ENCODE measurements around the gene RAB11FIP4. TPM values are rescaled to one million over a fixed set of nuclear protein-coding genes. Genes with fewer than 3 reads are reported as not detected.

Gene RAB11FIP4
- total and polyA plus RNA-seq, 2 experiments from 2014 or later: 0.22 to 0.40 TPM

GRCh38 chr17:31562376-31562840 is 170.9 kb downstream of the RAB11FIP4 start:
- in situ Hi-C loops (cut with MboI): no loop called here
- Histone ChIP-seq H3K36me3 (ENCODE audit: low read depth) (no peaks in the 10 kb centered on the region; the same call in 1 of the 2 replicates), H3K27me3 (replicated peaks; ENCODE audit: insufficient read depth) (no peaks in the 10 kb centered on the region), H3K9ac (peak overlapping the region; percentile 99), H3K9me2 (ENCODE audit: insufficient read depth) (no peaks in the 10 kb centered on the region), H3K4me3 (peak overlapping the region; percentile 91), H3K4me1 (ENCODE audit: insufficient read depth) (peaks cover 44% of the 10 kb centered on the region), H4K20me1 (ENCODE audit: insufficient read depth) (peaks cover 7% of the 10 kb centered on the region; the same call in 1 of the 2 replicates), H2AFZ (no peak overlapping the region), H3K27ac (peak overlapping the region; percentile 87), H3K9me3 (ENCODE audit: low read depth) (no peaks in the 10 kb centered on the region), H3K79me2 (ENCODE audit: insufficient read depth) (peaks cover 83% of the 10 kb centered on the region), H3F3A (ENCODE audit: insufficient read depth) (peaks cover 46% of the 10 kb centered on the region), H3K4me2 (ENCODE audit: unreplicated experiment) (peak overlapping the region; percentile 96)
- TF ChIP-seq EZH2 (IDR thresholded peaks at IDR 0.05; ENCODE audit: insufficient read depth, poor library complexity, severe bottlenecking) (no peak), EZH2phosphoT487 (IDR thresholded peaks at IDR 0.05; ENCODE audit: insufficient read depth, low read depth) (no peak)
- 97 to 98% methylated on average over 8 of the region's 8 CpGs for WGBS, 2 experiments (ENCODE audit: low coverage in 1 of 2, low lambda C conversion rate in 2 of 2, missing lambda C conversion rate in 2 of 2)
- no peak for DNase-seq

GRCh38 chr17:31564291-31564690 is 172.8 kb downstream of the RAB11FIP4 start:
- Histone ChIP-seq H3K9me2 (ENCODE audit: insufficient read depth) (no peaks in the 10 kb centered on the region), H3K9me3 (ENCODE audit: low read depth) (no peaks in the 10 kb centered on the region), H3K9ac (peak overlapping the region; percentile 19; the same call in 1 of the 2 replicates), H3K27me3 (replicated peaks; ENCODE audit: insufficient read depth) (no peaks in the 10 kb centered on the region), H3K36me3 (ENCODE audit: low read depth) (peaks cover 5% of the 10 kb centered on the region; the same call in 1 of the 2 replicates), H3K4me3 (0 out of 2 replicates have a peak overlapping the region, but pooled peaks have one; percentile 3), H3F3A (ENCODE audit: insufficient read depth) (peaks cover 63% of the 10 kb centered on the region), H4K20me1 (ENCODE audit: insufficient read depth) (peaks cover 7% of the 10 kb centered on the region; the same call in 1 of the 2 replicates), H3K4me2 (ENCODE audit: unreplicated experiment) (no peak overlapping the region), H2AFZ (no peak overlapping the region), H3K4me1 (ENCODE audit: insufficient read depth) (peaks cover 59% of the 10 kb centered on the region), H3K27ac (peak overlapping the region; percentile 23; the same call in 1 of the 2 replicates), H3K79me2 (ENCODE audit: insufficient read depth) (peaks cover 100% of the 10 kb centered on the region)
- in situ Hi-C loops (cut with MboI): no loop called here
- no peak for DNase-seq
- TF ChIP-seq EZH2phosphoT487 (IDR thresholded peaks at IDR 0.05; ENCODE audit: insufficient read depth, low read depth) (no peak), EZH2 (IDR thresholded peaks at IDR 0.05; ENCODE audit: insufficient read depth, poor library complexity, severe bottlenecking) (no peak)
- 81 to 85% methylated on average over 8 of the region's 8 CpGs for WGBS, 2 experiments (ENCODE audit: low coverage in 1 of 2, low lambda C conversion rate in 2 of 2, missing lambda C conversion rate in 2 of 2)

GRCh38 chr17:31564883-31565301 is 173.4 kb downstream of the RAB11FIP4 start:
- peaks cover 69% of the 10 kb centered on the region for H3F3A ChIP-seq (ENCODE audit: insufficient read depth)
- peaks cover 7% of the 10 kb centered on the region; the same call in 1 of the 2 replicates for H4K20me1 ChIP-seq (ENCODE audit: insufficient read depth)
- peaks cover 65% of the 10 kb centered on the region for H3K4me1 ChIP-seq (ENCODE audit: insufficient read depth)
- DNase-seq: peak; percentile 20
- H3K4me2 ChIP-seq (ENCODE audit: unreplicated experiment): peak overlapping the region; percentile 42
- H3K9me2 ChIP-seq (ENCODE audit: insufficient read depth): no peaks in the 10 kb centered on the region
- in situ Hi-C loops (cut with MboI): no loop called here
- no peaks in the 10 kb centered on the region for H3K9me3 ChIP-seq (ENCODE audit: low read depth)
- H3K27me3 ChIP-seq (replicated peaks; ENCODE audit: insufficient read depth): no peaks in the 10 kb centered on the region
- TF ChIP-seq EZH2 (IDR thresholded peaks at IDR 0.05; ENCODE audit: insufficient read depth, poor library complexity, severe bottlenecking): no peak
- TF ChIP-seq EZH2phosphoT487 (IDR thresholded peaks at IDR 0.05; ENCODE audit: insufficient read depth, low read depth): no peak
- peaks cover 5% of the 10 kb centered on the region; the same call in 1 of the 2 replicates for H3K36me3 ChIP-seq (ENCODE audit: low read depth)
- H3K79me2 ChIP-seq (ENCODE audit: insufficient read depth): peaks cover 100% of the 10 kb centered on the region
- H3K27ac ChIP-seq: peak overlapping the region; percentile 23; the same call in 1 of the 2 replicates
- 0 out of 2 replicates have a peak overlapping the region, but pooled peaks have one; percentile 24 for H3K4me3 ChIP-seq
- 85% methylated on average over 6 of the region's 6 CpGs for WGBS, 2 experiments (ENCODE audit: low coverage in 1 of 2, low lambda C conversion rate in 2 of 2, missing lambda C conversion rate in 2 of 2)
- no peak overlapping the region for H2AFZ ChIP-seq
- H3K9ac ChIP-seq: peak overlapping the region; percentile 19

GRCh38 chr17:31565652-31566051 is 174.2 kb downstream of the RAB11FIP4 start:
- H4K20me1 ChIP-seq (ENCODE audit: insufficient read depth): peaks cover 7% of the 10 kb centered on the region; the same call in 1 of the 2 replicates
- 95 to 97% methylated on average over 8 to 9 of the region's 9 CpGs for WGBS, 2 experiments (ENCODE audit: low coverage in 1 of 2, low lambda C conversion rate in 2 of 2, missing lambda C conversion rate in 2 of 2)
- H3K27ac ChIP-seq: peak overlapping the region; percentile 90; the same call in 1 of the 2 replicates
- no peak overlapping the region for H2AFZ ChIP-seq
- TF ChIP-seq EZH2 (IDR thresholded peaks at IDR 0.05; ENCODE audit: insufficient read depth, poor library complexity, severe bottlenecking): no peak
- TF ChIP-seq EZH2phosphoT487 (IDR thresholded peaks at IDR 0.05; ENCODE audit: insufficient read depth, low read depth): no peak
- H3K27me3 ChIP-seq (replicated peaks; ENCODE audit: insufficient read depth): no peaks in the 10 kb centered on the region
- H3K9me3 ChIP-seq (ENCODE audit: low read depth): no peaks in the 10 kb centered on the region
- in situ Hi-C loops (cut with MboI): no loop called here
- H3K9ac ChIP-seq: peak overlapping the region; percentile 19; the same call in 1 of the 2 replicates
- peak overlapping the region; percentile 42 for H3K4me2 ChIP-seq (ENCODE audit: unreplicated experiment)
- H3K4me1 ChIP-seq (ENCODE audit: insufficient read depth): peaks cover 73% of the 10 kb centered on the region
- 0 out of 2 replicates have a peak overlapping the region, but pooled peaks have one; percentile 24 for H3K4me3 ChIP-seq
- no peaks in the 10 kb centered on the region for H3K9me2 ChIP-seq (ENCODE audit: insufficient read depth)
- peaks cover 72% of the 10 kb centered on the region for H3F3A ChIP-seq (ENCODE audit: insufficient read depth)
- peaks cover 5% of the 10 kb centered on the region; the same call in 1 of the 2 replicates for H3K36me3 ChIP-seq (ENCODE audit: low read depth)
- no peak for DNase-seq
- peaks cover 100% of the 10 kb centered on the region for H3K79me2 ChIP-seq (ENCODE audit: insufficient read depth)
